GM12873 (cell line): ENCODE data around the gene ALG11.

Source experiments
- TF ChIP-seq, protein P1 (sequence below): IDR thresholded peaks from 2 replicates; pipeline ENCODE4 v1.5.1; 2012; ENCODE audit warnings: low read depth, mild to moderate bottlenecking, moderate library complexity, low read length, control low read depth; ENCODE audit not compliant: insufficient read depth; ENCODE audit errors: missing control alignments

ALG11 gene

DNA sequence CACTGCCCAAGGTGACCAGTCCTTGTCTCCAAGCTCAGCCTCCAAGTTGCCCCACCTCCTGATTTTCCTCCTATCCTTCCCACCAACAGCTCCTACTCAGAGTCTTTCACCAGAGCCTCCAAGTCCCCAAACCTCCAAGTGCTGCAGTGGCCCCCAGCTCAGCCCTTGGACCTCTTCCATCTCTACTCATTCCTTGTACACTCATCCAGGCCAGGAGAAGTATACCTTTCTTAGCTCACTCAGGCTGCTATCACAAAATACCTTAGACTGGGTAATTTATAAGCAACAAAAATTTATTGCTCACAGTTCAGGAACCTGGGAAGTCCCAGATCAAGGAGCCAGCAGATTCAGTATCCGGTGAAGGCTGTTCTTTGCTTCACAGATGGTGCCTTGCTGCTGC is 12.3 kb upstream of the ALG11 start:
- TF ChIP-seq, protein P1, sequence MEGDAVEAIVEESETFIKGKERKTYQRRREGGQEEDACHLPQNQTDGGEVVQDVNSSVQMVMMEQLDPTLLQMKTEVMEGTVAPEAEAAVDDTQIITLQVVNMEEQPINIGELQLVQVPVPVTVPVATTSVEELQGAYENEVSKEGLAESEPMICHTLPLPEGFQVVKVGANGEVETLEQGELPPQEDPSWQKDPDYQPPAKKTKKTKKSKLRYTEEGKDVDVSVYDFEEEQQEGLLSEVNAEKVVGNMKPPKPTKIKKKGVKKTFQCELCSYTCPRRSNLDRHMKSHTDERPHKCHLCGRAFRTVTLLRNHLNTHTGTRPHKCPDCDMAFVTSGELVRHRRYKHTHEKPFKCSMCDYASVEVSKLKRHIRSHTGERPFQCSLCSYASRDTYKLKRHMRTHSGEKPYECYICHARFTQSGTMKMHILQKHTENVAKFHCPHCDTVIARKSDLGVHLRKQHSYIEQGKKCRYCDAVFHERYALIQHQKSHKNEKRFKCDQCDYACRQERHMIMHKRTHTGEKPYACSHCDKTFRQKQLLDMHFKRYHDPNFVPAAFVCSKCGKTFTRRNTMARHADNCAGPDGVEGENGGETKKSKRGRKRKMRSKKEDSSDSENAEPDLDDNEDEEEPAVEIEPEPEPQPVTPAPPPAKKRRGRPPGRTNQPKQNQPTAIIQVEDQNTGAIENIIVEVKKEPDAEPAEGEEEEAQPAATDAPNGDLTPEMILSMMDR, result no peak

DNA sequence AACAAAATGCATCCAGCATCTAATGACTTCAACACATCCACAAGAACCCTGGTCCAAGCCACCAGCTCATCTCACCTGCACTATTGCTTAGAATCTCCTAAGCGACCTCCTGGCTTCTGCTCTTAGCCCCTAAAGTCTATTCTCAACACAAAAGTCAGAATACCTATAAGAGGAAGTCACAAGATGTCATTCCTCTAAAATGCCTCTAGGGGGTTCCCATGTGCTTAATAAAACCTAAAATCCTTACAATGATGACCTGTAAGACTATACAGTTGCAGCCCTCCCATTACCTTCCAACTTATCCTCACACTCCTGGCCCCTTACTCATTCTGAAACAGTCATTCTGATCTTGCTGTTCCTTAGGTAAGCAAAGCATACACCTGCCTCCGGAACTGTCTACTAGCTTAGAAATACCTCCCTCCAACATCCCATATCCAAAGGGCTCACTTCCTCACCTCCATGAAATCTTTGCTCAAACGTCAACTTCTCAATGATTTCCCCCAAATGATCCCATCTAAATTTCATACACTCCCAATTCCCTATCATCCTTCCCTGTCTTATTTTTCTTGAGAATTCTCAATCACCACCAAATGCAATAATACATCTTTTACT is 11.0 kb upstream of the ALG11 start:
- TF ChIP-seq, protein P1, result peak; percentile 75

DNA sequence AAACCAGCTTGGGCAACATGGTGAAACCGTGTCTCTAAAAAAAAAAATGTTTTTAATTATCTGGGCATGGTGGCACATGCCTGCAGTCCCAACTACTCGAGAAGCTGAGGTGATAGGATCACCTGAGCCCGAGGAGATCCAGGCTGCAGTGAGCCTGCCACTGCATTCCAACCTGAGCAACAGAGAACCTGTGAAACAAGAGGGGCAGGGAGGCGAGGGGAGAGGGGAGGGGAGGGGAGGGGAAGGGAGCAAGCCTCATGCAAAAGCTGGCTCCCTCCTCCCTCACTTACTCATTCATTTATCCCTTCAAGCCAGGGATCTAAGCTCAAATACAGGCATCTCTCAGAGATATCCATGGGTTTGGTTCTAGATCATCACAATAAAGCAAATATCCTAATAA is 9.8 kb upstream of the ALG11 start:
- TF ChIP-seq, protein P1, result no peak

DNA sequence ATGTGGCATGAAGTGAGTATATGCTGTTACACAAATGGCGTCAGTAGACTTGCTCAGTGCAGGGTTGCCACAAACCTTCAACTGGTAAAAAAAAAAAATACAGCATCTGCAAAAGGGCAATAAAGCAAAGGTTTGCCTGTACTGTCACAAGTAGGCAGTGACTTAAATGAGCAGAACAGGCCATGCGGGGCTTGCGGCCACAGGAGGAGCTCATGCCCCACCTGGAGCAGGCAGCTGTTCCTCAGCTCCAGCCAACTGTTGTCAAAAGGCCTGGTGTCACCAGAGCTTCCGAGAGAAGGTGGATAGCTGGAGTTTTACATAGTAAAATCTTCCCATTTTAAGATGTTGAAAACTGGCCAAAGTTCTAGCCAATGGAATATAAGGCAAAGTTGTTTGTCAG is 8.7 kb upstream of the ALG11 start:
- TF ChIP-seq, protein P1, result no peak

DNA sequence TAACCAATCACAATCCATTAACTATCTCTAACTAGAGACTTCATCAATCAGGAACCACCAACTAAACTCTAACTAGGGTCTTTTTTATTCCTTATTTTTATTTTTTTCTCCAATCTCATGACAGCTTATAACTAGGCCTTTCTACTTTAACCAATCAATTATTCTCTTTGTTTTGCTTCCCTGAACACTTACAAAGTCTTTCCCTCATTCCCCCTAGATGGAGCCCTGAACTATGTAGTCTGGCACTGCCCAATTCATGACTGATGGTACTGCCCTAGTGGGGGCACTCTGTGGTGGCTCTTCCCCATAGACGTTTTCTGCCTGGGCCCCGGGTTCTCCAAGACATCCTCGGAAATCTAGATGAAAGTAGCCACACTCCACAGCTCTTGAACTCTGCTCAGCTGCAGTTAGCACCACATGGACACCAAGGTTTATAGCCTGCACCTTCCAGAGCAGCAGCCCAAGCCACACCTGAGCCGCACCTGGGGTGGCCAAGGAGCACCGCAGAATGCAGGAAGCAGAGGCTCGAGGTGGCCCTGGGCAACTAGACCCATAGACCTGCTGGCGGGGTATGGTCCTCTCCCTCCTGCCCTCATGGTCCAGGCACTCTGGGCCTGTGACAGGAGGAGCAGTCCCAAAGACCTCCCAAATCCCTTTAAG is 7.6 kb upstream of the ALG11 start:
- TF ChIP-seq, protein P1, result no peak

DNA sequence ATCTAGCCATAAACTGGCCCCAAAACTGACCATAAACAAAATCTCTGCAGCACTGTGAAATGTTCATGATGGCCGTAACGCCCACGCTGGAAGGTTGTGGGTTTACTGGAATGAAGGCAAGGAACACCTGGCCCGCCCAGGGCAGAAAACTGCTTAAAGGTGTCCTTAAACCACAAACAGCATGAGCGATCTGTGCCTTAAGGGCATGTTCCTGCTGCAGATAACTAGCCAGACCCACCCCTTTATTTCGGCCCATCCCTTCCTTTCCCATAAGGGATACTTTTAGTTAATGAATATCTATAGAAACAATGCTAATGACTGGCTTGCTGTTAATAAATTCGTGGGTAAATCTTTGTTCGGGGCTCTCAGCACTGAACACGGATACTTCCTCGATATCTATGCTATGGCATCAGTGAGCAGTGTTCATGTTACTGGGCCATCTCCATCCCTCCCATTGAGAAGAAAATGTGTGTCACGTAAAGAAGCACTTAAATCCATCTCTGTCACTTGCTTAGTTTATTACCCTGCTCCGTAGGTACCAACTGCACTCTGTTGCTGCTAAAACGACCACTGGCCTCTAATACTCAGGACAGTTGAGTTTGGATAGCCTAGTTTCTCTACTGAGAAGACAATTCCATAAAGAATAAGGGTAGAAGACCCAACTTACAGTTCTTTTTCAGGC is 6.2 kb upstream of the ALG11 start:
- TF ChIP-seq, protein P1, result no peak

DNA sequence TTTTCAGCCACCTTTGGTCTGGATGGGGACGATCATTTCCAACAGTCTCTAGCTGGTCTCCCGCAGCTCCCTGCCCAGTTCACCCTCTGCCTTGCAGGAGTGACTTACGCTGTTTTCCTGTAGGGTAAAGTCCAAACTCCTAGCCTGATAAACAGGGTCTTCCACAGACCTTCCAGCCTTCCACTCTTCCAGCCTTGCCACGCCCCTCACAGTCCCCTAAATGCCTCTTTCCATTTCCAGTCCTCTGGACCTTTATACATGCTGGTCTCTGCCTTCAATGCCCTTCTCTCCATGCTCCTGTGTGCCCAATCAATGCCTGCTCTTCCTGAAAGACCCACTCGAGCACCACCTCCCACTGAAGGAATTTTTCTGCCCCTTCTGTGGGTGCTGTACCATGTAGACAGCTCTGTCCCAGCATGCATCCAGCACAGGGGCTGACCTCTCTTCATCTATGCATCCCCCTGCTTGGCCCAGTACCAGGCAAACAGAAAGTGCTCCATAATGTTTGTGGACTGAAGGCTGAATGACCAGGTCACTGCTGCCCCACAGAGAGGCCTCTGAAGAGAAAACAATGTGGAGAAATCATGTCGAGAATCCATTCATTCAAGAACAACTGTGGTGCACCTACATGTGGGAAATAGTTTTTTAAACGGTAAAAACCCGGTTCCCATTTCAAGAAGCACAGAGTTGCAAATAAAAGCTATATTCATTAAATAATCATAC is 5.5 kb upstream of the ALG11 start:
- TF ChIP-seq, protein P1, result no peak
